DOHH2 (cell line): Measurements from ENCODE around the gene WDR91.

Experiments
- EZH2phosphoT487 ChIP-seq: fragments of 200-600 bp; sonication (generic); IDR thresholded peaks from 2 replicates; pipeline ENCODE4 v1.6.1; 2017; ENCODE audit warnings: borderline replicate concordance, mild to moderate bottlenecking, antibody characterized with exemption, low read length, moderate library complexity, mixed read lengths
- TF ChIP-seq, protein P1 (sequence below): fragments of 200-600 bp; sonication (generic); IDR thresholded peaks from one replicate; pipeline ENCODE4 v1.5.1; 2014; ENCODE audit warnings: antibody characterized with exemption, mild to moderate bottlenecking, low read depth, low read length; ENCODE audit not compliant: poor library complexity, severe bottlenecking

GRCh38 chr7:135179321-135179925 is 31.9 kb downstream of the WDR91 start:
- TF ChIP-seq, protein P1, sequence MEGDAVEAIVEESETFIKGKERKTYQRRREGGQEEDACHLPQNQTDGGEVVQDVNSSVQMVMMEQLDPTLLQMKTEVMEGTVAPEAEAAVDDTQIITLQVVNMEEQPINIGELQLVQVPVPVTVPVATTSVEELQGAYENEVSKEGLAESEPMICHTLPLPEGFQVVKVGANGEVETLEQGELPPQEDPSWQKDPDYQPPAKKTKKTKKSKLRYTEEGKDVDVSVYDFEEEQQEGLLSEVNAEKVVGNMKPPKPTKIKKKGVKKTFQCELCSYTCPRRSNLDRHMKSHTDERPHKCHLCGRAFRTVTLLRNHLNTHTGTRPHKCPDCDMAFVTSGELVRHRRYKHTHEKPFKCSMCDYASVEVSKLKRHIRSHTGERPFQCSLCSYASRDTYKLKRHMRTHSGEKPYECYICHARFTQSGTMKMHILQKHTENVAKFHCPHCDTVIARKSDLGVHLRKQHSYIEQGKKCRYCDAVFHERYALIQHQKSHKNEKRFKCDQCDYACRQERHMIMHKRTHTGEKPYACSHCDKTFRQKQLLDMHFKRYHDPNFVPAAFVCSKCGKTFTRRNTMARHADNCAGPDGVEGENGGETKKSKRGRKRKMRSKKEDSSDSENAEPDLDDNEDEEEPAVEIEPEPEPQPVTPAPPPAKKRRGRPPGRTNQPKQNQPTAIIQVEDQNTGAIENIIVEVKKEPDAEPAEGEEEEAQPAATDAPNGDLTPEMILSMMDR, result no peak
- no peak for TF ChIP-seq EZH2phosphoT487
